GM12872 (cell line): ENCODE results near the gene AUH.

Source experiments
- TF ChIP-seq, protein P1 (sequence below): IDR thresholded peaks from 3 replicates; pipeline ENCODE4 v1.5.1; 2011; ENCODE audit warnings: low read depth, mild to moderate bottlenecking, low read length, moderate library complexity; ENCODE audit not compliant: insufficient read depth

AUH gene

DNA sequence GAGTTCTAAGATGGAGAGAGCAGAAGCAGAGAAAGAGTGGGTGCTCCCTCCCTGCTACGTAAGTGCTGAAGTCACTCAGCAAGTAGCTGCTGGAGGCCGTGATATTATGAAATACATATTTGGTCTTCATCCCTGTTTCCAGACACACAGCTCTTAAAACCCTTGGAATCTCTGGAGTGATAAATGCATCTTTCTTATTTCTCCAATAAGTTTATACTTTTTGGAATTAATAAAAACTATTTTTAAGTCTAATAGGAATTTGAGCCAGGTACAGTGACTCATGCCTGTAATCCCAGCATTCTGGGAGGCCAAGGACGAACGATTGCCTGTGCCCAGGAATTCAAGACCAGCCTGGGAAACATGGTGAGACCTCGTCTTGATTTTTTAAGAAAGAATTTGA, 60.6 kb downstream of the AUH start:
- TF ChIP-seq, protein P1, sequence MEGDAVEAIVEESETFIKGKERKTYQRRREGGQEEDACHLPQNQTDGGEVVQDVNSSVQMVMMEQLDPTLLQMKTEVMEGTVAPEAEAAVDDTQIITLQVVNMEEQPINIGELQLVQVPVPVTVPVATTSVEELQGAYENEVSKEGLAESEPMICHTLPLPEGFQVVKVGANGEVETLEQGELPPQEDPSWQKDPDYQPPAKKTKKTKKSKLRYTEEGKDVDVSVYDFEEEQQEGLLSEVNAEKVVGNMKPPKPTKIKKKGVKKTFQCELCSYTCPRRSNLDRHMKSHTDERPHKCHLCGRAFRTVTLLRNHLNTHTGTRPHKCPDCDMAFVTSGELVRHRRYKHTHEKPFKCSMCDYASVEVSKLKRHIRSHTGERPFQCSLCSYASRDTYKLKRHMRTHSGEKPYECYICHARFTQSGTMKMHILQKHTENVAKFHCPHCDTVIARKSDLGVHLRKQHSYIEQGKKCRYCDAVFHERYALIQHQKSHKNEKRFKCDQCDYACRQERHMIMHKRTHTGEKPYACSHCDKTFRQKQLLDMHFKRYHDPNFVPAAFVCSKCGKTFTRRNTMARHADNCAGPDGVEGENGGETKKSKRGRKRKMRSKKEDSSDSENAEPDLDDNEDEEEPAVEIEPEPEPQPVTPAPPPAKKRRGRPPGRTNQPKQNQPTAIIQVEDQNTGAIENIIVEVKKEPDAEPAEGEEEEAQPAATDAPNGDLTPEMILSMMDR: no peak

- TF ChIP-seq, protein P1: no peak
Measured at GRCh38 chr9:91298311-91298710, 63.4 kb downstream of the AUH start.

GRCh38 chr9:91297306-91297705, 64.4 kb downstream of the AUH start:
- TF ChIP-seq, protein P1: no peak

GRCh38 chr9:91296354-91296753, 65.4 kb downstream of the AUH start:
- TF ChIP-seq, protein P1: no peak

DNA sequence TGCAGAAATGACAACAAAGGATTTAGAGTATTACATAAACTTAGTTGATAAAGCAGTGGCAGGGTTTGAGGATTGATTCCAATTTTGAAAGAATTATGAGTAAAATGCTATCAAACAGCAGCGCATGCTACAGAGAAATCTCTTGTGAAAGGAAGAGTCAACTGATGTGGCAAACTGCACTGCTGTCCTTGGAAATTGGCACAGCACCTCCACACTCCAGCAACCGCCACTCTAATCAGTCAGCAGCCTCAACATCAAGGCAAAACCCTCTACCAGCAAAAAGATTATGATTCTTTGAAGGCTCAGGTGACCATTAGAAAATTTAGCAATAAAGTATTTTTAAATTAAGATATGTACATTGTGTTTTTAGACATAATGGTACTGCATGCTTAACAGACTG, 66.4 kb downstream of the AUH start:
- TF ChIP-seq, protein P1: no peak

DNA sequence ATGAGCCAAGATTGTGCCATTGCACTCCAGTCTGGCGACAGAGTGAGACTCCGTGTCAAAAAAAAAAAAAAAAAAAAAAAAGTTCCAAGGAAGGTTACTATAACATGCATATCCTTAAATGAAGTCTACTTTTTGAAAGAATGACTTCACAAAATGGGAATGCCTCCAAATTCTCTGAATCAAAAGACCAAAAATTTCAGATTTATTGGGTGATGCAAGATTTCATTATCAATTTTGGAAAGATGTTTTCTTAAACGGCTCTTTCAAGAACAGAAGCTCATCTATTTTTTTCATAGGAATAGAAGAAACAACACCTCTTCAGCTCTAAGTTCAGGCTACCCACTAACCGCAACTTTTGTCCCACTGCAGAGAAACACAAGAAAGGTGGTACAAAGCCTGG, 69.9 kb downstream of the AUH start:
- TF ChIP-seq, protein P1: no peak

GRCh38 chr9:91289244-91289643, 72.5 kb downstream of the AUH start:
- TF ChIP-seq, protein P1: no peak
